ENCODE results near the gene TNIK.

Gene TNIK

GRCh38 chr3:171398343-171398742, 61.9 kb downstream of the TNIK start:
- no peak overlapping the region for H3K4me2 ChIP-seq (ENCODE audit: low read depth, low read length, poor library complexity, severe bottlenecking)
- H3K4me3 ChIP-seq (ENCODE audit: low read length, poor library complexity, severe bottlenecking) = no peak overlapping the region
- no peaks in the 10 kb centered on the region; the same call in 1 of the 2 replicates for H3K36me3 ChIP-seq (ENCODE audit: insufficient read depth, low read length)
- no peaks in the 10 kb centered on the region for H3F3A ChIP-seq (ENCODE audit: low read depth)
- no peaks in the 10 kb centered on the region for H3K9me3 ChIP-seq (ENCODE audit: insufficient read depth, low read depth, low read length)
- H3K79me2 ChIP-seq (ENCODE audit: insufficient read depth, low read length) = peaks cover 96% of the 10 kb centered on the region
- no peak overlapping the region for H3K9ac ChIP-seq (ENCODE audit: low read depth, low read length, poor library complexity, severe bottlenecking)
- peaks cover 6% of the 10 kb centered on the region for H3K4me1 ChIP-seq (ENCODE audit: insufficient read depth, low read length, poor library complexity, severe bottlenecking)
- TF ChIP-seq EZH2phosphoT487 (IDR thresholded peaks at IDR 0.05; ENCODE audit: borderline replicate concordance) (no peak), CTCF (conservative IDR thresholded peaks at IDR 0.05; ENCODE audit: low read length) (no peak)
- H2AFZ ChIP-seq (ENCODE audit: low read length) = no peak overlapping the region
- H3K27me3 ChIP-seq (ENCODE audit: insufficient read depth, low read length, poor library complexity, severe bottlenecking) = no peaks in the 10 kb centered on the region
- no peaks in the 10 kb centered on the region for H3K9me2 ChIP-seq (replicated peaks; ENCODE audit: low read depth, low read length)
- H4K20me1 ChIP-seq (ENCODE audit: insufficient read depth, low read length, poor library complexity, severe bottlenecking) = peaks cover 9% of the 10 kb centered on the region

- Histone ChIP-seq H3K36me3 (ENCODE audit: insufficient read depth, low read length) (peaks cover 1% of the 10 kb centered on the region; the same call in 1 of the 2 replicates), H3K9me3 (ENCODE audit: insufficient read depth, low read depth, low read length) (peaks cover 2% of the 10 kb centered on the region), H3F3A (ENCODE audit: low read depth) (no peaks in the 10 kb centered on the region), H3K4me2 (ENCODE audit: low read depth, low read length, poor library complexity, severe bottlenecking) (no peak overlapping the region), H3K27me3 (ENCODE audit: insufficient read depth, low read length, poor library complexity, severe bottlenecking) (no peaks in the 10 kb centered on the region), H4K20me1 (ENCODE audit: insufficient read depth, low read length, poor library complexity, severe bottlenecking) (peaks cover 9% of the 10 kb centered on the region), H3K9ac (ENCODE audit: low read depth, low read length, poor library complexity, severe bottlenecking) (no peak overlapping the region), H3K9me2 (replicated peaks; ENCODE audit: low read depth, low read length) (no peaks in the 10 kb centered on the region), H3K4me3 (ENCODE audit: low read length, poor library complexity, severe bottlenecking) (no peak overlapping the region), H3K4me1 (ENCODE audit: insufficient read depth, low read length, poor library complexity, severe bottlenecking) (peaks cover 6% of the 10 kb centered on the region), H2AFZ (ENCODE audit: low read length) (no peak overlapping the region), H3K79me2 (ENCODE audit: insufficient read depth, low read length) (peaks cover 96% of the 10 kb centered on the region)
- TF ChIP-seq CTCF (conservative IDR thresholded peaks at IDR 0.05; ENCODE audit: low read length) (no peak), EZH2phosphoT487 (IDR thresholded peaks at IDR 0.05; ENCODE audit: borderline replicate concordance) (no peak)
These were observed 63.1 kb downstream of the TNIK start for GRCh38 chr3:171397089-171397488.

- H3K79me2 ChIP-seq (ENCODE audit: insufficient read depth, low read length) = peaks cover 96% of the 10 kb centered on the region
- H3K4me2 ChIP-seq (ENCODE audit: low read depth, low read length, poor library complexity, severe bottlenecking) = no peak overlapping the region
- peaks cover 6% of the 10 kb centered on the region for H3K4me1 ChIP-seq (ENCODE audit: insufficient read depth, low read length, poor library complexity, severe bottlenecking)
- H3K36me3 ChIP-seq (ENCODE audit: insufficient read depth, low read length) = peaks cover 11% of the 10 kb centered on the region
- H4K20me1 ChIP-seq (ENCODE audit: insufficient read depth, low read length, poor library complexity, severe bottlenecking) = peaks cover 9% of the 10 kb centered on the region
- no peak for TF ChIP-seq CTCF (conservative IDR thresholded peaks at IDR 0.05; ENCODE audit: low read length)
- no peak for TF ChIP-seq EZH2phosphoT487 (IDR thresholded peaks at IDR 0.05; ENCODE audit: borderline replicate concordance)
- no peak overlapping the region for H3K4me3 ChIP-seq (ENCODE audit: low read length, poor library complexity, severe bottlenecking)
- H2AFZ ChIP-seq (ENCODE audit: low read length) = no peak overlapping the region
- H3K27me3 ChIP-seq (ENCODE audit: insufficient read depth, low read length, poor library complexity, severe bottlenecking) = no peaks in the 10 kb centered on the region
- no peaks in the 10 kb centered on the region for H3F3A ChIP-seq (ENCODE audit: low read depth)
- H3K9me2 ChIP-seq (replicated peaks; ENCODE audit: low read depth, low read length) = no peaks in the 10 kb centered on the region
- H3K9ac ChIP-seq (ENCODE audit: low read depth, low read length, poor library complexity, severe bottlenecking) = no peak overlapping the region
- peaks cover 12% of the 10 kb centered on the region for H3K9me3 ChIP-seq (ENCODE audit: insufficient read depth, low read depth, low read length)
These were observed 64.2 kb downstream of the TNIK start for GRCh38 chr3:171396048-171396447.

All from Loucy (cell line).